HG03108 (cell line): ENCODE results near the gene HCN3.
"Not testable (repeated sequence)": the region's sequence is repeated elsewhere in the genome, so short reads cannot be mapped to it uniquely, and the experiment has no call there.

Experiments
- ATAC-seq: cut with Tn5 transposase; IDR thresholded peaks from one replicate; pipeline ENCODE4 v1.9.1; 2021; ENCODE audit warnings: moderate library complexity; ENCODE audit not compliant: unreplicated experiment

The HCN3 gene

GRCh38 chr1:155277070-155277901 is at the start of gene HCN3:
Gene HCN3 (plus strand): TSS chr1:155277463. CDS start chr1:155277591, 128 bp downstream.
- peak; percentile 56 for ATAC-seq

GRCh38 chr1:155228096-155228427 is 49.2 kb upstream of the HCN3 start:
- ATAC-seq, result no peak

- ATAC-seq, result not testable (repeated sequence)
Measured at GRCh38 chr1:155231302-155231701, 46.0 kb upstream of the HCN3 start.

- not testable (repeated sequence) for ATAC-seq
Measured at GRCh38 chr1:155232001-155232978, 45.0 kb upstream of the HCN3 start.

- not testable (repeated sequence) for ATAC-seq
Measured at GRCh38 chr1:155233502-155233901, 43.8 kb upstream of the HCN3 start.

- ATAC-seq, result not testable (repeated sequence)
Measured at GRCh38 chr1:155235375-155235774, 41.9 kb upstream of the HCN3 start.

- ATAC-seq, result no peak
Measured at GRCh38 chr1:155236451-155236850, 40.8 kb upstream of the HCN3 start.

- ATAC-seq, result no peak
Measured at GRCh38 chr1:155241069-155241679, 36.1 kb upstream of the HCN3 start.

GRCh38 chr1:155241841-155242264 is 35.4 kb upstream of the HCN3 start:
- no peak for ATAC-seq

GRCh38 chr1:155242805-155243358 is 34.4 kb upstream of the HCN3 start:
- ATAC-seq, result no peak

GRCh38 chr1:155244368-155245162 is 32.7 kb upstream of the HCN3 start:
- ATAC-seq, result peak; percentile 90

GRCh38 chr1:155245163-155245524 is 32.1 kb upstream of the HCN3 start:
- no peak for ATAC-seq

- not testable (repeated sequence) for ATAC-seq
Measured at GRCh38 chr1:155246796-155247195, 30.5 kb upstream of the HCN3 start.

GRCh38 chr1:155247667-155248553 is 29.4 kb upstream of the HCN3 start:
- no peak for ATAC-seq

GRCh38 chr1:155250246-155250632 is 27.0 kb upstream of the HCN3 start:
- peak; percentile 5 for ATAC-seq

GRCh38 chr1:155250633-155251449 is 26.4 kb upstream of the HCN3 start:
- ATAC-seq, result peak; percentile 85

- ATAC-seq, result no peak
Measured at GRCh38 chr1:155251566-155251965, 25.7 kb upstream of the HCN3 start.

GRCh38 chr1:155253208-155253607 is 24.1 kb upstream of the HCN3 start:
- no peak for ATAC-seq
